K562 (cell line): ENCODE results near the gene RPL19. TPM values are rescaled to one million over a fixed set of nuclear protein-coding genes. Genes with fewer than 3 reads are reported as not detected.

ENCODE experiments used
- CBFA2T2 ChIP-seq: fragments of 450-650 bp; conservative IDR thresholded peaks from 2 replicates; pipeline ENCODE4 v1.6.1; 2017; ENCODE audit warnings: mild to moderate bottlenecking
- CREB1 ChIP-seq, 2 experiments: sonication (generic) in 1 of 2; formaldehyde crosslinking in 1 of 2; IDR thresholded peaks; 2 replicates each; pipeline versions ENCODE4 v1.6.1 to v1.8.0; 2012 to 2022; ENCODE audit warnings: inconsistent platforms in 1 of 2, mild to moderate bottlenecking in 1 of 2, missing genetic modification reagents in 1 of 2, moderate library complexity in 1 of 2
- ESRRA ChIP-seq: fragments of 450-650 bp; IDR thresholded peaks from 2 replicates; pipeline ENCODE4 v1.6.1; 2014; ENCODE audit warnings: low read depth, mild to moderate bottlenecking, moderate library complexity, borderline replicate concordance
- HDAC3 ChIP-seq: fragments of 450-650 bp; IDR thresholded peaks from 2 replicates; pipeline ENCODE4 v1.6.1; 2018; ENCODE audit warnings: borderline replicate concordance, mild to moderate bottlenecking, moderate library complexity; ENCODE audit not compliant: partially characterized antibody
- KLF1 ChIP-seq: fragments of 450-650 bp; IDR thresholded peaks from 2 replicates; pipeline ENCODE4 v1.6.1; 2016; ENCODE audit warnings: missing genetic modification characterization, missing compliant biosample characterization
- NR2C1 ChIP-seq, 2 experiments: fragments of 450-650 bp; IDR thresholded peaks; 2 replicates each; pipeline ENCODE4 v1.6.1; 2017; ENCODE audit warnings: mild to moderate bottlenecking in 2 of 2, antibody characterized with exemption in 1 of 2, inconsistent platforms in 1 of 2, missing compliant biosample characterization in 1 of 2, missing genetic modification characterization in 1 of 2
- POLR3A ChIP-seq: IDR thresholded peaks from 2 replicates; pipeline ENCODE4 v1.6.1; 2011; ENCODE audit warnings: borderline replicate concordance, mild to moderate bottlenecking, moderate library complexity; ENCODE audit not compliant: insufficient read length, insufficient read depth; ENCODE audit errors: extremely low read depth
- RAD21 ChIP-seq, 2 experiments: fragments of 250-450 bp in 1 of 2; fragments of 450-650 bp in 1 of 2; sonication (Bioruptor Pico) in 1 of 2; formaldehyde crosslinking in 1 of 2; IDR thresholded peaks in 1 of 2; conservative IDR thresholded peaks in 1 of 2; 2 replicates each; pipeline versions ENCODE4 v1.4.0 to v1.8.0; 2020 to 2022; ENCODE audit warnings: mild to moderate bottlenecking in 2 of 2, moderate library complexity in 1 of 2
- ZNF436 ChIP-seq: fragments of 250-450, 450-650 bp; sonication (Bioruptor Pico); formaldehyde crosslinking; IDR thresholded peaks from 2 replicates; pipeline ENCODE4 v1.7.0; 2020; ENCODE audit warnings: mild to moderate bottlenecking
- ZNF57 ChIP-seq: fragments of 450-650 bp; formaldehyde crosslinking; IDR thresholded peaks from 2 replicates; pipeline ENCODE4 v1.4.0; 2020; ENCODE audit warnings: mild to moderate bottlenecking, moderate library complexity
- ZNF785 ChIP-seq: fragments of 250-450 bp; sonication (Bioruptor Pico); IDR thresholded peaks from 2 replicates; pipeline ENCODE4 v1.4.0; 2020; ENCODE audit warnings: mild to moderate bottlenecking
- polyA plus RNA-seq, 8 experiments: library from polyadenylated mRNA; depleted of rRNA in 4 of 8; stranded (reverse) in 5 of 8; unstranded in 3 of 8; fragments of >200 nt; fragmentation: Nextera tagmentation in 2 of 8; fragmentation: Illumina TruSeq in 1 of 8; extraction: Ambion mirVana in 2 of 8; extraction: Trizol in 1 of 8; gene quantifications; 2 replicates each; pipeline versions ENCODE4 v1.2.1 to v1.2.3, GENCODE V29; 2011 to 2014; ENCODE audit warnings: inconsistent platforms in 1 of 8, missing spikeins in 1 of 8
- total RNA-seq, 7 experiments: library from RNA; depleted of rRNA in 6 of 7; stranded (reverse); fragments of >200 nt in 6 of 7; fragmentation: Illumina TruSeq in 2 of 7; extraction: Trizol in 2 of 7; gene quantifications; 2 replicates each; pipeline versions ENCODE4 v1.2.1 to v1.2.3, GENCODE V29; 2011 to 2021; ENCODE audit warnings: low replicate concordance in 1 of 7
- TF ChIP-seq, protein P1 (sequence below), 2 experiments: fragments of 450-650 bp; conservative IDR thresholded peaks; 2 replicates each; pipeline ENCODE4 v1.6.1; 2017; ENCODE audit warnings: mild to moderate bottlenecking in 2 of 2, moderate library complexity in 2 of 2
- TF ChIP-seq, protein P2 (sequence below): fragments of 450-650 bp; IDR thresholded peaks from 2 replicates; pipeline ENCODE4 v1.7.1; 2018; ENCODE audit warnings: mild to moderate bottlenecking, low read depth; ENCODE audit not compliant: partially characterized antibody
- TF ChIP-seq, protein P3 (sequence below): fragments of 250-450 bp; sonication (Bioruptor Pico); IDR thresholded peaks from 2 replicates; pipeline ENCODE4 v1.5.0; 2021; ENCODE audit warnings: mild to moderate bottlenecking, borderline replicate concordance

RPL19 gene
- total and polyA plus RNA-seq, 9 of the 15 experiments (the other 6 are each of a cell fraction or from before 2014, with no cell fraction given): 2,263 to 4,614 (median 3,727) TPM

DNA sequence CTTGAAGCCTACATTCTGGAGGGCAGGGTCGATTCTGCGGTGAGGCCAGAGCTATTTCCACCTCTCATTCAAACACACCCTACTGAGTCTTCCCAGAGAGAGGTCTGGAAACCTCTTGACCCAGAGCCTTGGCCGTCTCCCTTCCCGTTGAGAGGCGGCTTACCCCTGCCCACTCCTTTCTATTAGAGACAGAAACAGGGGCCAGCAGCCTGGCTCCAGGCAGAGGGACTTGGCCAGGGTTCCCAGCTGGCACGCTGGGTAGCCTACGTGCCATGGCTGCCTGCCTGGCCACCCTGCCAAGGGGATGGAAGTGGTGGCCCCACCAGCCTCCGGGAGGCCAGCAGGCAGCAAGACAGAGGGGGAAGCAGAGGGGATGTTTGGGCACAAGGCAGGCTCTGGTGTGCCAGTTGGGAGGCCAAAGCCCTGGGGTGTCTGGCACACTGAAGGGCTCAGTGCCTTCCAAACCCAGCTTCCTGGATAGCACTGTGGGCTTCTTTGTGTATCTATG is 19.6 kb downstream of the RPL19 start (continued):
- TF ChIP-seq ZNF785 (no peak), ZNF57 (CRISPR knock-in tag) (no peak), KLF1 (tag) (no peak), NR2C1 (IDR thresholded peaks at IDR 0.05) (no peak), NR2C1 (tag; IDR thresholded peaks at IDR 0.05) (no peak), RAD21 (CRISPR knock-in tag; conservative IDR thresholded peaks at IDR 0.05 in 1 of 2, IDR thresholded peaks at IDR 0.05 in 1 of 2) (no peak), ESRRA (no peak), ZNF436 (CRISPR knock-in tag) (no peak), POLR3A (no peak), CREB1 (IDR thresholded peaks at IDR 0.05) (no peak), CREB1 (CRISPR knock-in tag; IDR thresholded peaks at IDR 0.05) (no peak), HDAC3 (no peak), CBFA2T2 (no peak)
- TF ChIP-seq, protein P1, sequence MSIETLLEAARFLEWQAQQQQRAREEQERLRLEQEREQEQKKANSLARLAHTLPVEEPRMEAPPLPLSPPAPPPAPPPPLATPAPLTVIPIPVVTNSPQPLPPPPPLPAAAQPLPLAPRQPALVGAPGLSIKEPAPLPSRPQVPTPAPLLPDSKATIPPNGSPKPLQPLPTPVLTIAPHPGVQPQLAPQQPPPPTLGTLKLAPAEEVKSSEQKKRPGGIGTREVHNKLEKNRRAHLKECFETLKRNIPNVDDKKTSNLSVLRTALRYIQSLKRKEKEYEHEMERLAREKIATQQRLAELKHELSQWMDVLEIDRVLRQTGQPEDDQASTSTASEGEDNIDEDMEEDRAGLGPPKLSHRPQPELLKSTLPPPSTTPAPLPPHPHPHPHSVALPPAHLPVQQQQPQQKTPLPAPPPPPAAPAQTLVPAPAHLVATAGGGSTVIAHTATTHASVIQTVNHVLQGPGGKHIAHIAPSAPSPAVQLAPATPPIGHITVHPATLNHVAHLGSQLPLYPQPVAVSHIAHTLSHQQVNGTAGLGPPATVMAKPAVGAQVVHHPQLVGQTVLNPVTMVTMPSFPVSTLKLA (conservative IDR thresholded peaks at IDR 0.05): no peak
- TF ChIP-seq, protein P2, sequence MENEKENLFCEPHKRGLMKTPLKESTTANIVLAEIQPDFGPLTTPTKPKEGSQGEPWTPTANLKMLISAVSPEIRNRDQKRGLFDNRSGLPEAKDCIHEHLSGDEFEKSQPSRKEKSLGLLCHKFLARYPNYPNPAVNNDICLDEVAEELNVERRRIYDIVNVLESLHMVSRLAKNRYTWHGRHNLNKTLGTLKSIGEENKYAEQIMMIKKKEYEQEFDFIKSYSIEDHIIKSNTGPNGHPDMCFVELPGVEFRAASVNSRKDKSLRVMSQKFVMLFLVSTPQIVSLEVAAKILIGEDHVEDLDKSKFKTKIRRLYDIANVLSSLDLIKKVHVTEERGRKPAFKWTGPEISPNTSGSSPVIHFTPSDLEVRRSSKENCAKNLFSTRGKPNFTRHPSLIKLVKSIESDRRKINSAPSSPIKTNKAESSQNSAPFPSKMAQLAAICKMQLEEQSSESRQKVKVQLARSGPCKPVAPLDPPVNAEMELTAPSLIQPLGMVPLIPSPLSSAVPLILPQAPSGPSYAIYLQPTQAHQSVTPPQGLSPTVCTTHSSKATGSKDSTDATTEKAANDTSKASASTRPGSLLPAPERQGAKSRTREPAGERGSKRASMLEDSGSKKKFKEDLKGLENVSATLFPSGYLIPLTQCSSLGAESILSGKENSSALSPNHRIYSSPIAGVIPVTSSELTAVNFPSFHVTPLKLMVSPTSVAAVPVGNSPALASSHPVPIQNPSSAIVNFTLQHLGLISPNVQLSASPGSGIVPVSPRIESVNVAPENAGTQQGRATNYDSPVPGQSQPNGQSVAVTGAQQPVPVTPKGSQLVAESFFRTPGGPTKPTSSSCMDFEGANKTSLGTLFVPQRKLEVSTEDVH: no peak
- TF ChIP-seq, protein P3, sequence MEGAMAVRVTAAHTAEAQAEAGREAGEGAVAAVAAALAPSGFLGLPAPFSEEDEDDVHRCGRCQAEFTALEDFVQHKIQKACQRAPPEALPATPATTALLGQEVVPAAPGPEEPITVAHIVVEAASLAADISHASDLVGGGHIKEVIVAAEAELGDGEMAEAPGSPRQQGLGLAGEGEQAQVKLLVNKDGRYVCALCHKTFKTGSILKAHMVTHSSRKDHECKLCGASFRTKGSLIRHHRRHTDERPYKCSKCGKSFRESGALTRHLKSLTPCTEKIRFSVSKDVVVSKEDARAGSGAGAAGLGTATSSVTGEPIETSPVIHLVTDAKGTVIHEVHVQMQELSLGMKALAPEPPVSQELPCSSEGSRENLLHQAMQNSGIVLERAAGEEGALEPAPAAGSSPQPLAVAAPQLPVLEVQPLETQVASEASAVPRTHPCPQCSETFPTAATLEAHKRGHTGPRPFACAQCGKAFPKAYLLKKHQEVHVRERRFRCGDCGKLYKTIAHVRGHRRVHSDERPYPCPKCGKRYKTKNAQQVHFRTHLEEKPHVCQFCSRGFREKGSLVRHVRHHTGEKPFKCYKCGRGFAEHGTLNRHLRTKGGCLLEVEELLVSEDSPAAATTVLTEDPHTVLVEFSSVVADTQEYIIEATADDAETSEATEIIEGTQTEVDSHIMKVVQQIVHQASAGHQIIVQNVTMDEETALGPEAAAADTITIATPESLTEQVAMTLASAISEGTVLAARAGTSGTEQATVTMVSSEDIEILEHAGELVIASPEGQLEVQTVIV (CRISPR knock-in tag): no peak
- TF ChIP-seq, all 486 proteins: peak for 0
